ENCODE results near the gene NCBP2. TPM values are rescaled to one million over a fixed set of nuclear protein-coding genes. Genes with fewer than 3 reads are reported as not detected.

Gene NCBP2
- total RNA-seq, 4 donors from 2014 or later = 37.8 to 54.3 (median 45.8) TPM

GRCh38 chr3:196931157-196931556 lies 11.2 kb downstream of the NCBP2 start:
- DNase-seq (ENCODE audit: extremely low spot score) = no peak
- intact Hi-C loops (cut with DNase I) = no loop called here
- Histone ChIP-seq H3K27ac (replicated peaks in 1 of 4) (no peak overlapping the region), H3K27me3 (no peaks in the 10 kb centered on the region), H3K9me3 (no peaks in the 10 kb centered on the region), H3K4me1 (no peaks in the 10 kb centered on the region), H3K36me3 (peaks cover 36 to 94% (median 70%) of the 10 kb centered on the region in 4 donors), H3K4me3 (no peak overlapping the region)
- no peak for TF ChIP-seq POLR2A (IDR thresholded peaks at IDR 0.05; ENCODE audit: low read depth)
- no peak for TF ChIP-seq POLR2AphosphoS5 (IDR thresholded peaks at IDR 0.05)
- no peak for TF ChIP-seq CTCF (IDR thresholded peaks at IDR 0.05)
- 97% methylated on average over 4 of the region's 4 CpGs for WGBS

- TF ChIP-seq POLR2AphosphoS5 (IDR thresholded peaks at IDR 0.05) (no peak), POLR2A (IDR thresholded peaks at IDR 0.05; ENCODE audit: low read depth) (no peak), EP300 (IDR thresholded peaks at IDR 0.05) (no peak), CTCF (IDR thresholded peaks at IDR 0.05) (no peak)
- DNase-seq (ENCODE audit: extremely low spot score) = no peak
- Histone ChIP-seq H3K9me3 (no peaks in the 10 kb centered on the region), H3K27ac (replicated peaks in 1 of 4) (no peak overlapping the region), H3K4me1 (no peaks in the 10 kb centered on the region), H3K36me3 (peaks cover 27 to 62% (median 40%) of the 10 kb centered on the region in 4 donors), H3K4me3 (no peak overlapping the region), H3K27me3 (no peaks in the 10 kb centered on the region)
- intact Hi-C loops (cut with DNase I) = no loop called here
- 94% methylated on average over 7 of the region's 7 CpGs for WGBS
Measured at GRCh38 chr3:196927571-196928453, 14.5 kb downstream of the NCBP2 start.

- Histone ChIP-seq H3K9me3 (no peaks in the 10 kb centered on the region), H3K27me3 (no peaks in the 10 kb centered on the region), H3K4me1 (no peaks in the 10 kb centered on the region), H3K36me3 (peaks cover 6 to 23% (median 20%) of the 10 kb centered on the region in 4 donors), H3K27ac (replicated peaks in 1 of 4) (no peak overlapping the region), H3K4me3 (no peak overlapping the region)
- TF ChIP-seq POLR2AphosphoS5 (IDR thresholded peaks at IDR 0.05) (no peak), EP300 (IDR thresholded peaks at IDR 0.05) (no peak), CTCF (IDR thresholded peaks at IDR 0.05) (no peak)
- intact Hi-C loops (cut with DNase I) = no loop called here
- WGBS = 47% methylated on average over 2 of the region's 2 CpGs
- no peak for DNase-seq (ENCODE audit: extremely low spot score)
Measured at GRCh38 chr3:196920733-196921132, 21.6 kb downstream of the NCBP2 start.

GRCh38 chr3:196918968-196919367 lies 23.4 kb downstream of the NCBP2 start:
- Histone ChIP-seq H3K9me3 (no peaks in the 10 kb centered on the region), H3K4me1 (no peaks in the 10 kb centered on the region), H3K27me3 (no peaks in the 10 kb centered on the region), H3K4me3 (no peak overlapping the region), H3K36me3 (peaks cover 6 to 35% (median 33%) of the 10 kb centered on the region in 4 donors), H3K27ac (replicated peaks in 1 of 4) (no peak overlapping the region)
- no peak for DNase-seq (ENCODE audit: extremely low spot score)
- WGBS = 83% methylated on average over 2 of the region's 2 CpGs
- TF ChIP-seq POLR2A (IDR thresholded peaks at IDR 0.05; ENCODE audit: low read depth) (no peak), EP300 (IDR thresholded peaks at IDR 0.05) (no peak), CTCF (IDR thresholded peaks at IDR 0.05) (no peak)
- intact Hi-C loops (cut with DNase I) = no loop called here

Measured in esophagus muscularis mucosa (tissue), 4 donors.